Heart right ventricle (tissue), 16 donors: ENCODE measurements around the gene ANO2. TPM values are rescaled to one million over a fixed set of nuclear protein-coding genes. Genes with fewer than 3 reads are reported as not detected.
"Not testable (repeated sequence)": the region's sequence is repeated elsewhere in the genome, so short reads cannot be mapped to it uniquely, and the experiment has no call there.

Experiments
- ATAC-seq, 8 donors: fragments of 200-7000 bp; cut with Tn5 transposase; one replicate each; pipeline ENCODE4 v1.9.1; 2020; ENCODE audit warnings: mild to moderate bottlenecking in 8 of 8, moderate library complexity in 8 of 8, moderate number of reproducible peaks in 1 of 8
- DNase-seq, 2 donors: peaks; one replicate each; pipeline ENCODE4 v3.0.0-alpha.2; 2020
- H3K27ac ChIP-seq, 10 donors: fragments of 200-600 bp; sonication (generic) in 2 of 10; one replicate each; pipeline versions ENCODE4 v1.5.0 to v1.8.0; 2020 to 2022; ENCODE audit warnings: mild to moderate bottlenecking in 3 of 10
- H3K27me3 ChIP-seq, 7 donors: fragments of 200-600 bp; one replicate each; pipeline ENCODE4 v1.8.0; 2021 to 2022; ENCODE audit warnings: mild to moderate bottlenecking in 2 of 7
- H3K36me3 ChIP-seq, 9 donors: fragments of 200-600 bp; sonication (generic) in 1 of 9; one replicate each; pipeline versions ENCODE4 v1.5.0 to v1.8.0; 2020 to 2022; ENCODE audit warnings: mild to moderate bottlenecking in 2 of 9
- H3K4me1 ChIP-seq, 9 donors: fragments of 200-600 bp; sonication (generic) in 1 of 9; one replicate each; pipeline versions ENCODE4 v1.5.0 to v1.8.0; 2020 to 2022; ENCODE audit warnings: mild to moderate bottlenecking in 4 of 9
- H3K4me3 ChIP-seq, 10 donors: fragments of 200-600 bp; sonication (generic) in 2 of 10; one replicate each; pipeline versions ENCODE4 v1.5.0 to v1.8.0; 2020 to 2022; ENCODE audit warnings: mild to moderate bottlenecking in 7 of 10, moderate library complexity in 2 of 10
- H3K9me3 ChIP-seq, 11 donors: fragments of 200-600 bp in 10 of 11; sonication (generic) in 2 of 11; one replicate each; pipeline versions ENCODE4 v1.5.0 to v1.8.0; 2013 to 2022; ENCODE audit warnings: mild to moderate bottlenecking in 2 of 11, control low read depth in 1 of 11, moderate library complexity in 1 of 11
- CTCF ChIP-seq, 9 donors: fragments of 200-600 bp; sonication (generic) in 2 of 9; IDR thresholded peaks; one replicate each; pipeline versions ENCODE4 v1.5.0 to v1.8.0; 2021 to 2022; ENCODE audit warnings: antibody characterized with exemption in 9 of 9, mild to moderate bottlenecking in 5 of 9, moderate library complexity in 1 of 9
- WGBS, 2 donors: extraction: QIAGEN DNeasy Blood & Tissue Kit; methylation state at CpG; one replicate each; pipeline ENCODE4 v1.1.7; 2013; ENCODE audit warnings: inconsistent platforms in 1 of 2; 5-methylcytosine and 5-hydroxymethylcytosine counted together
- intact Hi-C, 10 donors: fragments of 100-400 bp; cut with DNase I; formaldehyde crosslinking; loops; one replicate each; pipeline versions ENCODE4 v1.11.1 to v1.14.2; 2022
- polyA plus RNA-seq, 2 donors: library from polyadenylated mRNA; stranded (reverse); fragments of 200-250 nt; gene quantifications; one replicate each; pipeline ENCODE4 v1.2.3, GENCODE V29; 2013
- total RNA-seq, 10 donors: library from RNA; stranded (reverse); fragmentation: NEBNext Ultra II Directional in 3 of 10; extraction: Animal tissue kit (Norgen Biotek cat#: 25700) in 3 of 10; gene quantifications; one replicate each; pipeline versions ENCODE4 v1.2.1 to v1.2.4, GENCODE V29; 2021 to 2023
- donor health status: Arrhythmogenic right ventricular cardiomyopathy.
- donor health status: ischemic (EF 13 %, LVEDD 7.1; RV severe dilation, severe dysfunction).
- donor health status: healthy with polysubstance abuse.
- donor health status: DM: no; HTN: yes; CAD: no.
- donor health status: DM: no; HTN: no; CAD: no.
- donor health status: ischemic (EF 25% LVEDD 6.9; RV normal size, moderate dysfunction).
- donor health status: ischemic (EF 25% LVEDD 5.7; RV mildly dilated, moderate dysfunction).
- donor health status: healthy.
- donor health status: DM: yes; HTN: yes; CAD: no.
- donor health status: Ischemic cardiomyopathy.
- donor health status: ischemic (EF 35%, LVEDD 5.7; RV mildly dilated, moderate dysfunction).
- donor health status: nonischemic (EF 11% LVEDD 7.7; RV severe dilation, severe dysfunction).
- donor health status: DM: yes; HTN: yes; CAD: no.
- donor health status: PGD.
- donor health status: ischemic (EF 29% LVEDD 5.4; RV normal size, mild dysfunction).
- donor health status: nonischemic (EF 23%, LVEDD 6.1; RV moderate dilation, normal function).

ANO2 gene
- total and polyA plus RNA-seq, 12 donors = 4.0 to 15.2 (median 12.0) TPM

DNA sequence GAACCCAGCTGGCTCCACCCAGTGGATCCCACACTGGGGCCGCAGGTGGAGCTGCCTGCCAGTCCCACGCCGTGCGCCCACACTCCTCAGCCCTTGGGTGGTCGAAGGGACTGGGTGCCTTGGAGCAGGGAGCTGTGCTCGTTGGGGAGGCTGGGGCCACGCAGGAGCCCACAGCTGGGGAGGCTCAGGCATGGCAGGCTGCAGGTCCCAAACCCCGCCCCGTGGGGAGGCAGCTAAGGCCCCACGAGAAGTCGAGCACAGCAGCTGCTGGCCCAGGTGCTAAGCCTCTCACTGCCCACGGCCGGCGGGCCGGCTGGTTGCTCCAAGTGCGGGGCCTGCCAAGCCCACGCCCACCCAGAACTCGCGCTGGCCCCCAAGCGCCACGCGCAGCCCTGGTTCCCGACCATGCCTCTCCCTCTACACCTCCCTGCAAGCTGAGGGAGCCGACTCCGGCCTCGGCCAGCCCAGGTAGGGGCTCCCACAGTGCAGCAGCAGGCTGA is 56.2 kb downstream of the ANO2 start:
- intact Hi-C loops = no loop called here
- 92 to 94% methylated on average over 26 of the region's 26 CpGs for WGBS, 2 donors
- no peak for DNase-seq
- no peaks in the 10 kb centered on the region for H3K4me1 ChIP-seq
- peaks cover 0 to 15% (median 0%) of the 10 kb centered on the region in 9 donors for H3K36me3 ChIP-seq
- no peak overlapping the region for H3K27ac ChIP-seq
- H3K27me3 ChIP-seq = peaks cover 0 to 17% (median 3%) of the 10 kb centered on the region in 7 donors
- H3K9me3 ChIP-seq = peaks cover 0 to 4% (median 0%) of the 10 kb centered on the region in 11 donors
- no peak overlapping the region for H3K4me3 ChIP-seq
- ATAC-seq = peak in 1 of 8 donors; percentile 16
- no peak for TF ChIP-seq CTCF (IDR thresholded peaks at IDR 0.05)

GRCh38 chr12:5887819-5888218 is 57.2 kb downstream of the ANO2 start:
- H3K36me3 ChIP-seq = peaks cover 0 to 15% (median 0%) of the 10 kb centered on the region in 9 donors
- H3K27me3 ChIP-seq = peaks cover 0 to 20% (median 4%) of the 10 kb centered on the region in 7 donors
- intact Hi-C loops, H3K27ac ChIP-seq, ATAC-seq, DNase-seq, H3K4me3 ChIP-seq, H3K4me1 ChIP-seq, H3K9me3 ChIP-seq: not testable (repeated sequence)
- 90 to 93% methylated on average over 16 of the region's 16 CpGs for WGBS, 2 donors

- no peak for DNase-seq
- no peak for TF ChIP-seq CTCF (IDR thresholded peaks at IDR 0.05)
- Histone ChIP-seq H3K9me3 (no peaks in the 10 kb centered on the region), H3K36me3 (peaks cover 0 to 15% (median 0%) of the 10 kb centered on the region in 9 donors), H3K4me3 (no peak overlapping the region), H3K27ac (no peak overlapping the region), H3K4me1 (peaks cover 0 to 9% (median 0%) of the 10 kb centered on the region in 9 donors), H3K27me3 (peaks cover 0 to 30% (median 4%) of the 10 kb centered on the region in 7 donors)
- no peak for ATAC-seq
- intact Hi-C loops = no loop called here
- WGBS, 2 donors = 68 to 69% methylated on average over 3 of the region's 3 CpGs
Observed at GRCh38 chr12:5884866-5885265, 60.2 kb downstream of the ANO2 start.

DNA sequence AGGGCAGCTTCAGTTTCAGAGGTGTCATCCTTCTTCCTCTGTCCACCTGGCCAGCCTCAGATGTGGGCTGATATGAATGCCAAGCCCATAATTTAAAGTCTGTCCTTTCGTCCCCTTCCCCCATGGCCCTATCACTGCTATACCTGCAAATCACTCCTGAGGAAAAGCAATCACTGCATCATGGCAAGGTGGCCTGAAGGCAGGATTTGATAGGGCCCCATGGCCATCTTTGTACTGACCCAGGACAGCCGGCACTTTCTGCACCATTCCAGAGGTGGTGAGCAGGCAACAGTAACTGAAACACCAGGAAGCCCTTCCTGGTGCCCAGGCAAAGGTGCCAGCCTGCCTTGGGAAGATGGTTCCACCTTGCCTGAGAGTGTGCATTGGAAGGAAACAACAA is 60.8 kb downstream of the ANO2 start:
- H3K36me3 ChIP-seq = peaks cover 0 to 19% (median 0%) of the 10 kb centered on the region in 9 donors
- H3K9me3 ChIP-seq = no peaks in the 10 kb centered on the region
- no peak for ATAC-seq
- H3K4me3 ChIP-seq = no peak overlapping the region
- intact Hi-C loops = no loop called here
- H3K27ac ChIP-seq = no peak overlapping the region
- peaks cover 0 to 30% (median 4%) of the 10 kb centered on the region in 7 donors for H3K27me3 ChIP-seq
- 86 to 89% methylated on average over 2 of the region's 2 CpGs for WGBS, 2 donors
- DNase-seq = no peak
- no peak for TF ChIP-seq CTCF (IDR thresholded peaks at IDR 0.05)
- H3K4me1 ChIP-seq = peaks cover 0 to 9% (median 0%) of the 10 kb centered on the region in 9 donors

DNA sequence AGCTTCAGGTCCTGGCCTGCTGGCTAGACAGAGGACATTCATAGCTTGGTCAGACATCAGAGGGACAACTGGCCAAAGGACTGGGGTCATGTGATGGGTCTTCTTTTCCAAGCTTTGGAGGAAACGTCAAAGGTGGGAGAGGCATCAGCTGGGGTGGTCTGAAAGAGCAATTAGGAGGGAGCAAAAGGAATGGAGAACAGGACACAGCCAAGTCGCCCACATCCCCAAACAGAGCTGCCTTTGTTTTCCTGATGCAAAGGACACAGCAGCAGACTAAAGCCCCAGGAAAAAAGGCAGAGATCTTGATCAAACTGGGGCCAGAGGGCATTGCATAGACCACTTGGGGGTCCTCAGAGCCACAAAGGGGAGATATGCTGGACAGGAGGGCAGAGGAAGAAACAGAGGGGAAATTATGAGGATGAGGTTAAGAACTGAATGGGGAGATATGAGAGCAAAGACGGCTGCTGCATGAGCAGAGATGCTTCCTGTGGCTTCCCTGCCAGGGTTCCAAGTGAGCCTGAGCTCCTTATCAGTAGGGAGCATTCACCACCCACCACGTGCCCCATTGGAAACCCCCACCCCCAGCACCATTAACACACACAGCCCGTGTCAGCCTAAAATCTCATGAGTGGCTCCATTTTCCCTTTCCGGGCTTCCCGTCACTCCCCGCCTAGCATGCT is 62.4 kb downstream of the ANO2 start:
- Histone ChIP-seq H3K4me1 (peaks cover 0 to 9% (median 0%) of the 10 kb centered on the region in 9 donors), H3K27me3 (peaks cover 0 to 20% (median 4%) of the 10 kb centered on the region in 7 donors), H3K4me3 (no peak overlapping the region), H3K36me3 (peaks cover 0 to 24% (median 0%) of the 10 kb centered on the region in 9 donors), H3K9me3 (no peaks in the 10 kb centered on the region), H3K27ac (no peak overlapping the region)
- DNase-seq (no peak), ATAC-seq (peak in 1 of 8 donors; percentile 26)
- intact Hi-C loops = no loop called here
- WGBS, 2 donors = 42 to 48% methylated on average over 8 of the region's 8 CpGs
- TF ChIP-seq CTCF (IDR thresholded peaks at IDR 0.05) = no peak
